ENCODE results near the gene RPS6KB2.

- TF ChIP-seq CTCF (IDR thresholded peaks at IDR 0.05; ENCODE audit: insufficient read depth, low read length) (no peak), REST (IDR thresholded peaks at IDR 0.05; ENCODE audit: insufficient replicate concordance, low read depth) (peak; percentile 18), POLR2AphosphoS5 (IDR thresholded peaks at IDR 0.05; ENCODE audit: low read depth) (peak; percentile 73), SPI1 (IDR thresholded peaks at IDR 0.05; ENCODE audit: borderline replicate concordance, low read depth) (no peak), GABPA (IDR thresholded peaks at IDR 0.05; ENCODE audit: low read depth) (peak; percentile 57)
Observed at GRCh38 chr11:67401495-67402191, 26.7 kb upstream of the RPS6KB2 start, which contains the start of gene PPP1CA.

All from HL-60 (cell line).